Fibroblast of peridontal ligament (primary cell): ENCODE data around the gene RPL19.
A peak's percentile ranks its signal among the peaks of the same experiment; 100 is the strongest.

Experiments
- DNase-seq: peaks from one replicate; pipeline ENCODE4 v3.0.0-alpha.2; 2010; ENCODE audit errors: extremely low read depth

Gene RPL19

DNA sequence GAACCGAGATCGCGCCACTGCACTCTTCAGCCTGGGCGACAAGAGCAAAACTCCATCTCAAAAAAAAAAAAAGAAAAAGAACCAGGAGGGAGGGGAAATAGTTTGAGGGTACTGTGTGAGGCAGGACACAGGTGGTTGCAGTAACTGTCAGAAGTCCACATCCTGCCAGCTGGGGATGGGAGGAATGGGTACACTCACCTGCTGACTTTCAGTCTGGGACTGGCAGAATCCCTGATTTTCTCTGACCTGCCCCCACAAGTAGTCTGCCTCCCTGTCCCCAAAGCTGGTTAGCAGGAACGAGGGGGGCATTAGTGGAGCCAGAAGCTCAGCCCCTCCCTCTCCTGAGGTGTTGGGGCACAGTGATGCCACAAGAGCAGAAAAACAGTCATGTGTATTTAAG, 27.0 kb upstream of the RPL19 start:
- DNase-seq, result no peak

- DNase-seq, result no peak
Observed at GRCh38 chr17:39173526-39174274, 26.4 kb upstream of the RPL19 start.

DNA sequence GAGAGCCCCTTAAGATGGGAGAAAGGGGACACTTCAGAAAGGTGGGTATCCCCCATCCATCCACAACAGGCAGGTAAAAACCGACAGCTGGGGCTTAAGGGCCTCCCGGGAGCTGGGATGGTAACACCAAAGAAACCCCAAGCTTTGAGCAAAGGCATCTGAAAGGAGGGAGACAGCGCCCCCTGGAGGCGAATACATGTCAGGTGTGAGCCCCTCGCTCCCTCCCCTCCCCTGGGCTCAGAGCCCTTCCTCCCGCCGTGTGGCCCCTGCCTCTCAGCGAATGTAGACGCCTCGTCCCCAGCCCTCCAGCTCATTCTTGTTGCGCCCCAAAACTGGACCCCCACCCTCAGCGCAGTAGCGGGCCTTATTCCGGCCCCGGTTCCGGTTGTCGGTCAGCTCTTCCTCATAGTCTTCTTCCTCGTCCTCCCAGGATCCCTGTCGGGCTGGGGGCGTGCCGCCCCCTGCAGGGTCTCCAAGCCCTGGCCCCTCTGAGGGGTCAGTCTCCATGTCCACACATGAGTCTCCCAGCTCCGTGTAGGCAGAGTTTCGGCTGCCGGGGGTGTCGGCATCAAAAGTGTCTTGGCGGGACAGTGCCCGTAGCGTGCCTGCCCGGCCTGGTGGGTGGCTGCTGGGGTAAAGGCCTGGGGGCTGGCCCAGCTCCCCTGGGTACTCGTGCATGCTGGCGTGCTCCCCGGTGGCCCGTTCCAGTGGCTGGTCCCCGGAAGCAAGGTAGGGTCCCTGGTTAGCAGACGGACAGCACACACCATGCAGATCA, 25.0 kb upstream of the RPL19 start:
- peak; percentile 66 for DNase-seq

DNA sequence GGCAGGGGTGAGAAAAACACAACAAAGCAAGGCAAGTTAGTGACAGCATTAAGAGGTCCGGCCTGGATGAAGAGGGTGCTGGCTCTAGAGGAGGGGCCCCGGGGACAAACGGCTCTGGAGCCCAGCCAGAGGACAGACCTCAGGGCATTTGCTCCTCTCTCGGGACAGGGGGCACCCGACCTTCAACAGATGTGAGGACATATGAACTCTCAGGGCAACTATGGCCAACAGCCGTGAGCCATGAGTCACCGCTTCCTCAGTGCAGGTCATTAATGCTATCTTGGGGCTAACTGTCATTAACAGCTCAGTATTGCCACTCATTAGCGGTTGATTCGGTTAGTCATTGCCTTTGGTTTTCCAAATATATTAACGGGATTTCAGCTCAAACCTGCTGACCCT, 24.4 kb upstream of the RPL19 start:
- no peak for DNase-seq

GRCh38 chr17:39177256-39177655, 22.8 kb upstream of the RPL19 start:
- DNase-seq, result no peak

DNA sequence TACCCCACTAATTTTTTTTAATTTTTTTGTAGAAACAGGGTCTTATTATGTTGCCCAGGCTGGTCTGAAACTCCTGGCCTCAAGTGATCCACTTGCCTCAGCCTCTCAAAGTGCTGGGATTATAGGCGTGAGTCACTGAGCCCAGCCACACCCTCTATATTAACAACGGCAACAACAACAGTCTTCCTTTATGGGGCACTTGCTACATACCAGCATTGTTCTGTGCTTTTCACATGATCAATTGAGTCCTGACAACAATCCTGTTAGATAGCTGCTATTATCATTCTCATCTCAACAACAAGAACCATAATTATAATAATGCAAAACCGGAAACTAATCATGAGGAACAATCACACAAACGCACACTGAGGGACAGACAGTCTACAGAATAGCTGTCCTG, 21.5 kb upstream of the RPL19 start:
- DNase-seq, result peak; percentile 27

DNA sequence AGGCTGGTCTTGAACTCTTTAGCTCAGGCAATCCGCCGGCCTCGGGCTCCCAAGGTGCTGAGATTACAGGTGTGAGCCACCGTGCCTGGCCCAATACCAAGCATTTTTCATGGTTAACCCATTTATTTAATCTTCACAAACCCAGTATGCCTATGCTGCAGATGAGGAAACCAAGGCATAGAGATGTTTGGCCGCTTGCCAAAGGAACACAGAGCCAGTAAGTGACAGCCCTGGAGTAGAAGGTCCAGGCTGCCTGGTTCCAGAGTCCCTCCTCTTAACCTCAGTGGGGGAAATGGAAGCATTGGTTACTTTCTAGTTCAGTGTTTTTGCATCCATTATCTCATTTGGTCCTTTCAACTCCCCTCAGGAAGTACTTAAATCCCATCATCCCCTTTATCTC, 18.8 kb upstream of the RPL19 start:
- no peak for DNase-seq

DNA sequence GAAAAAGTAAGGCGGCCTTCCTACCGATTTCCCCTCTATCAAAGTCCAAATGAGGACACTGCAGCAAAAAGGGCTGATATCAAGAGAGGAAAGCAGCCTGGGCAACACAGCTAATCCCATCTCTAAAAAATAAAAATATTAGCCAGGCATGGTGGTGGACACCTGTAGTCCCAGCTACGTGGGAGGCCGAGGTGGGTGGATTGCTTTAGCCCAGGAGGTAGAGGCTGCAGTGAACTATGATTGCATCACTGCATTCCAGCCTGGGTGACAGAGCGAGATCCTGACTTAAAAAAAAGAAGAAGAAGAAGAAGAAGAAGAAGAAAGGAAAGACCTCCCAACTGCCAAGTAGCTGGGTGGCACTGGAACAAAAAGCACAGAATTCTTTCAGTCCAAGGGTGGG, 17.0 kb upstream of the RPL19 start:
- DNase-seq, result no peak

GRCh38 chr17:39183720-39184119, 16.4 kb upstream of the RPL19 start:
- DNase-seq, result no peak

DNA sequence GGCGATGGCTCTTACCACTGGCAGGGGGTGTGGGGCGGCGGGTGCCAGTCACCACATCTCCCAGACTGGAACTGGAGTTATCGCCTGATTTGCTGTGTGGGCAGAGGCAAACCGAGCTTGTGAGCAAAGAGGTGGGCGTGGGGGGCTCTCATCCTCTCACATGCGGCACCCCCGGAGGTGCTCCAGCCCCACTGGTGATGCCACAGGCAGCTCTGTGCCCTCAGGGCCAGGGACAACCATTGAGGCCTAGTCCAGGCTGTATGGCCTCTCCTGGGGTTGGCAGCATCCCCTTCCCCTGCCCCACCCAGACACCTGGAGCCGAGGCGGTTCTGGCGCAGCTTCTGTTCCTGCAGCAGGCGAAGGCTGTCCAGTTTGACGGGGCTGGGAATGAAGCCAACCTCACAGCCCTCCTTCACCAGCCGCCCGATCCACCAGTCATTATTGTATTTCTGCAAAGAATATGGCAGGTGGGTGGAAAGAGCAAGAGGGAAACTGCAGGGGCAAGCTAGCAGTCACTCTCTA, 13.5 kb upstream of the RPL19 start:
- DNase-seq, result no peak

DNA sequence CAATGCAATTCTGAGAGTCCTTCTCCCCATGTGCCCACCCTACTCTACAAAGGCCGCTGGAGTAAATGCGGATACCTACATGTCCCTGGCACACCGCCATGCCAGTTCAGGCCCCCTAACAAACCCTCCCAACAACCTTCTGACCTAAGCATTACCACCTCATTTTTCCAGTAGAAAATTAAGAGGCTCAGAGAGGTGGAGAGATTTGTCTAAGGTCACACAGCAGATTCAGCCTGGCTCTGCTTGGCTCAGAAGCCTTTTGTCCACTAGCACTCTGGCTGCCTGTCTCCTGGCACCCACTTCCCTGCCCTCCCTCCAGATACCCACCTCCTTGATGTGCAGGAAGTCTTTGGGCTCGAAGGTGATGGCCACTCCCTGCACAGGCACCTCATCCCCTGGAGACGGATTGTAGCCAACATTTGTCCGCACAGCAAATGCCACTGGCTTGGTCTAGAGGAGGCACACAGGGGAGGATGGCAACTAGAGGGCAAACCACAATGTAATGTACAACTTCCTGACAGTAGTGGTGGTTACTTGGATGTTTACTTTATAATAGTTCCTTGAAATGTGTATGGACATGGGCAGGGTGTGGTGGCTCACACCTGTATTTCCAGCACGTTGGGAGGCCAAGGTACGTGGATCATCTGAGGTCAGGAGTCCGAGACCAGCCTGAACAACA, 12.8 kb upstream of the RPL19 start:
- no peak for DNase-seq

GRCh38 chr17:39191750-39192510, 8.2 kb upstream of the RPL19 start:
- DNase-seq, result no peak

DNA sequence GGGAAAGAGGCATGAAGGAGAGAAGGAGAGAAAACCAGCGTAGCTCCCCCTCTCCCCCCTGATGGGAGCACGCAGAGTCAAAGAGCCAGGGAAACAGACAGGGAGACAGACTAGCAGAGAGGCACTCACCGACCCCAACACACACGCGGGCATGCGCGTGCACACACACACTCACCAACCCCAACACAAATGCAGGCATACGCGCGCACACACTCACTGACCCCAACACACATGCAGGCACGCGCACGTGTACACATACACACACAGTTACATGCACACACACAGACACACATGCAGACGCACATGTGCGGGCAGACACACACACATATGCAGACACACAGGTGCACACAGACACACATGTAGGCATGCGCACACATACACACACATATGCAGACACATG, 7.2 kb upstream of the RPL19 start:
- no peak for DNase-seq

- DNase-seq, result no peak
Observed at GRCh38 chr17:39193346-39193745, 6.7 kb upstream of the RPL19 start.

GRCh38 chr17:39194089-39194984, 5.7 kb upstream of the RPL19 start:
- DNase-seq, result peak; percentile 47

DNA sequence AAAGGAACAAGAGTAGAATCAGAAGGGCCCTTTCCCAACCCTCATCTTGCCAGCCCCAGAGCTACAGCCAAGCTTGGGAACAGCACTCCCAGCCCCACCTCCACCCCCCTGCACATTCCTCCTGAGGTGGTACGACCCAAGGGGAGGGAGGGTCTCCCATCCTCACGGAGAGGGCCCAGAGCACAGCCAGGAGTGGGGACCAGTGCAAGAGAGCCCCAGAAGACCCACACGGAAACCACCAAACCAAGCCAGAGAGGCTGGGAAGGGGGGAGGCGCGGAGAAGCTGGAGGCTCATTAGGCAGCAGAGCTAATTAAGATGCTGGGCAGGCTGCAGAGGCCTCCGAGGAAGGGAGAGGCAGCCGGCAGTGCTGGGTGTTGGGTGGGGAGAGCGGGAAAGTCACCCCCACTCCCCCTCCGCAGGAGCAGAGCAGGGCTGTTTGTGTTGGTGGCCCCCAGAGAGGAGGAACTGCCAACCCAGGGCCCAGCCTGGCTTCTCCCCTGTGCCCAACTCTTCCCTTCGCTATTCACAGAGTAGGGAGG, 5.0 kb upstream of the RPL19 start:
- no peak for DNase-seq

- peak; percentile 18 for DNase-seq
Observed at GRCh38 chr17:39195568-39196160, 4.4 kb upstream of the RPL19 start.

DNA sequence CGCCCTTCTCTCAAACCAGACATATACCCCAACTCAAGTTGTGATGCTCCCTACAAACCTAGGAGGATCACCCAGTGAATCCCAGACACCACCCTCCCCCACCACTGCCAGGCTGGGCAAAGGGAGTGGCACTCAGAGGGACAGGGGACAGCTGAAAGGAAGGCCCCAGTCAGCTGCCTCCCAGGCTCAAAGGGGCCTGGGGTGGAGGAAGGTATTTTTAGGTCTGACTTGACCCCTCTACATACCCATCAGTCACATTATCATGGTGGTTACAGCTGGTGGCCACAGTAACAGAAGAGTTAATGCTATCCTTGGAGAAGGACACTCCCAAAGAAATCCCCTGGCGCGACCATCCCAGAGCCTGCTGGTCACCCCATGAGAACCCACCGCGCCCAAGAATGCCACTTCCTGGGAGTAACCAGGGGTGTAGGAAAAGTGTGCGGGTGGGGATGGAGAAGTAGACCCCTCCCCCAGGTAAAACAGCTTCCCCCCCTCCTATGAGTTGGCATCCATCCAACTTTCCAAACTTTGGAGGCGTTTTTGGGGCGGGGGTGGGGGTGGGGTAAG, 3.8 kb upstream of the RPL19 start:
- DNase-seq, result no peak

DNA sequence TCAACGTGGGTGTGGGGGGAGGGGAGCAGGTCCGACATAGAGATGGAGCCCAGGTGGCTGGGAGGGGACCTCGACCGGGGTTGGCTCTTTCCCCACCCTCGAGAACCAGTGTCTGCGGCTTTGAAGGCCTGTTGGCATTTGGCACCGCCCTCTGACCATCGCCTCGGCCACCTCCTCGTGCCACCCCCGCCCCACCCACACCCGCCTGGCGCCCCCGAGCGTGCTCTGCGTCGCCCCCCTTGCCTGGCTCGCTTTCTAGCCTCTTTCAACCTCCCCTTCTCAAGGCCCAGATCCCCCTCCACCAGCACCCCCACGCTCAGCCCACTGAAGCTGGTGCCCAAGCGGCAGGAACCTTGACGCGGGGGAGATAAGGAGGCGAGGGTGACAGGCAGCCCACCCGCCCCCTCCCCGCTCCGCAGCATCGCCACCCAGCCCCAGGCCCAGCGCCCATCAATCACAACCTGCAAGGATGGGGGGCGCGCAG, 3.2 kb upstream of the RPL19 start:
- DNase-seq, result no peak
